IMR-90 (cell line): Measurements from ENCODE around the gene TSPAN3. TPM values are rescaled to one million over a fixed set of nuclear protein-coding genes. Genes with fewer than 3 reads are reported as not detected.

Experiments
- ATAC-seq: fragments of 200-7000 bp; cut with Tn5 transposase; 2 replicates; pipeline ENCODE4 v1.9.1; 2020; ENCODE audit warnings: low read depth, mild to moderate bottlenecking, moderate library complexity
- BruUV-seq: library from RNA; stranded (reverse); fragments of 400-500 nt; replicated peaks from 2 replicates; lab custom pipeline; 2021; lab: Mats Ljungman, UMichigan
- CTCF ChIA-PET: fragments of 300-600 bp; formaldehyde crosslinking; extraction: SDS; loops from one replicate; lab custom pipeline; 2021; ENCODE audit warnings: antibody characterized with exemption; lab: Yijun Ruan, JAX
- POLR2A ChIA-PET: fragments of 300-600 bp; sonication (Branson Sonifier 250); formaldehyde crosslinking; loops from one replicate; lab custom pipeline; 2022; ENCODE audit warnings: antibody characterized with exemption; ENCODE audit not compliant: unreplicated experiment; lab: Charles Lee
- DNase-seq: peaks from one replicate; pipeline ENCODE4 v3.0.0; 2013
- H2AFZ ChIP-seq: replicated peaks from 2 replicates; pipeline ENCODE3; 2013; ENCODE audit warnings: low read length, mild to moderate bottlenecking; ENCODE audit not compliant: poor library complexity
- H2AK5ac ChIP-seq: 2 replicates; pipeline ENCODE4 v1.6.1; 2013; ENCODE audit warnings: low read depth, low read length, inconsistent platforms
- H2AK9ac ChIP-seq: replicated peaks from 2 replicates; pipeline ENCODE3; 2013; ENCODE audit warnings: mild to moderate bottlenecking, low read depth, low read length, moderate library complexity; ENCODE audit not compliant: poor library complexity
- H2BK120ac ChIP-seq: 2 replicates; pipeline ENCODE4 v1.6.1; 2013; ENCODE audit warnings: low read depth, low read length, inconsistent platforms
- H2BK15ac ChIP-seq: 3 replicates; pipeline ENCODE4 v1.6.1; 2013; ENCODE audit warnings: low read depth, low read length, inconsistent platforms
- H2BK20ac ChIP-seq: 2 replicates; pipeline ENCODE4 v1.6.1; 2013; ENCODE audit warnings: low read depth, mild to moderate bottlenecking, inconsistent platforms, low read length, moderate library complexity
- H2BK5ac ChIP-seq: 2 replicates; pipeline ENCODE4 v1.6.1; 2013; ENCODE audit warnings: mild to moderate bottlenecking, low read depth, low read length, inconsistent platforms; ENCODE audit not compliant: poor library complexity, severe bottlenecking
- H3K14ac ChIP-seq: replicated peaks from 2 replicates; pipeline ENCODE4 v1.6.1; 2013; ENCODE audit warnings: low read depth, low read length, inconsistent platforms
- H3K18ac ChIP-seq: 2 replicates; pipeline ENCODE4 v1.6.1; 2013; ENCODE audit warnings: low read depth, low read length, control low read depth
- H3K23ac ChIP-seq: 2 replicates; pipeline ENCODE4 v1.6.1; 2013; ENCODE audit warnings: low read depth, low read length, inconsistent platforms
- H3K27ac ChIP-seq: 2 replicates; pipeline ENCODE4 v1.5.1; 2013; ENCODE audit warnings: mild to moderate bottlenecking, control low read depth, low read length; ENCODE audit not compliant: insufficient read depth
- H3K27me3 ChIP-seq: 2 replicates; pipeline ENCODE4 v1.6.1; 2013; ENCODE audit warnings: low read length; ENCODE audit not compliant: control insufficient read depth, insufficient read depth
- H3K36me3 ChIP-seq: 2 replicates; pipeline ENCODE4 v1.6.1; 2013; ENCODE audit warnings: low read length, mixed read lengths; ENCODE audit not compliant: control insufficient read depth, insufficient read depth
- H3K4ac ChIP-seq: 2 replicates; pipeline ENCODE4 v1.6.1; 2013; ENCODE audit warnings: low read depth, low read length, inconsistent platforms
- H3K4me1 ChIP-seq: 2 replicates; pipeline ENCODE4 v1.6.1; 2013; ENCODE audit warnings: low read length, mixed read lengths; ENCODE audit not compliant: control insufficient read depth, insufficient read depth
- H3K4me2 ChIP-seq: 2 replicates; pipeline ENCODE4 v1.6.1; 2013; ENCODE audit warnings: low read depth, mild to moderate bottlenecking, control low read depth, low read length, moderate library complexity
- H3K4me3 ChIP-seq: 2 replicates; pipeline ENCODE4 v1.5.1; 2013; ENCODE audit warnings: low read depth, mild to moderate bottlenecking, control low read depth, low read length, moderate library complexity; ENCODE audit not compliant: insufficient read depth
- H3K56ac ChIP-seq: 2 replicates; pipeline ENCODE4 v1.6.1; 2013; ENCODE audit warnings: low read length, inconsistent platforms; ENCODE audit not compliant: insufficient read depth; ENCODE audit errors: extremely low read depth
- H3K79me1 ChIP-seq, 2 experiments: 2 replicates each; pipeline ENCODE4 v1.6.1; 2013; ENCODE audit warnings: low read length in 2 of 2, inconsistent platforms in 1 of 2, low read depth in 1 of 2
- H3K9ac ChIP-seq: 2 replicates; pipeline ENCODE4 v1.6.1; 2013; ENCODE audit warnings: low read depth, low read length, control low read depth
- H3K9me1 ChIP-seq: 2 replicates; pipeline ENCODE4 v1.6.1; 2013; ENCODE audit warnings: low read length, inconsistent platforms; ENCODE audit not compliant: insufficient read depth
- H3K9me3 ChIP-seq: 2 replicates; pipeline ENCODE4 v1.6.1; 2013; ENCODE audit warnings: low read length; ENCODE audit not compliant: control insufficient read depth, insufficient read depth
- H4K20me1 ChIP-seq: 2 replicates; pipeline ENCODE4 v1.6.1; 2013; ENCODE audit warnings: low read length, inconsistent platforms; ENCODE audit not compliant: insufficient read depth
- H4K5ac ChIP-seq: 2 replicates; pipeline ENCODE4 v1.6.1; 2013; ENCODE audit warnings: mild to moderate bottlenecking, low read depth, low read length, control low read depth
- H4K8ac ChIP-seq, 2 experiments: 2 replicates each; pipeline ENCODE4 v1.6.1; 2013; ENCODE audit warnings: low read depth in 2 of 2, low read length in 2 of 2, control low read depth in 1 of 2, inconsistent platforms in 1 of 2
- H4K91ac ChIP-seq: 2 replicates; pipeline ENCODE4 v1.6.1; 2013; ENCODE audit warnings: low read depth, low read length, inconsistent platforms; ENCODE audit not compliant: insufficient read depth
- CHD1 ChIP-seq: IDR thresholded peaks from 2 replicates; pipeline ENCODE4 v1.6.1; 2012; ENCODE audit warnings: low read depth, low read length, improper control_type of control experiment
- MAFK ChIP-seq: IDR thresholded peaks from 2 replicates; pipeline ENCODE4 v1.6.1; 2012; ENCODE audit warnings: low read depth, low read length, improper control_type of control experiment
- MXI1 ChIP-seq: IDR thresholded peaks from 2 replicates; pipeline ENCODE4 v1.6.1; 2012; ENCODE audit warnings: low read depth, mild to moderate bottlenecking, low read length, moderate library complexity, borderline replicate concordance
- POLR2A ChIP-seq: IDR thresholded peaks from 2 replicates; pipeline ENCODE4 v1.6.1; 2012; ENCODE audit warnings: mild to moderate bottlenecking, low read depth, low read length
- RAD21 ChIP-seq: IDR thresholded peaks from 2 replicates; pipeline ENCODE4 v1.6.1; 2012; ENCODE audit warnings: low read length, improper control_type of control experiment
- SMC3 ChIP-seq: fragments of 150-350 bp; IDR thresholded peaks from 2 replicates; pipeline ENCODE4 v1.6.1; 2016; ENCODE audit warnings: low read depth, mild to moderate bottlenecking, antibody characterized with exemption, low read length, moderate library complexity
- USF2 ChIP-seq: fragments of 150-350 bp; IDR thresholded peaks from 2 replicates; pipeline ENCODE4 v1.6.1; 2017; ENCODE audit warnings: mild to moderate bottlenecking, antibody characterized with exemption, low read length, low read depth
- WGBS, 2 experiments: methylation state at CpG; one replicate each; pipeline versions ENCODE4 v1.1.5 to v1.1.7; 2013; ENCODE audit warnings: missing lambda C conversion rate in 2 of 2; ENCODE audit not compliant: insufficient read length in 1 of 2; ENCODE audit errors: extremely low coverage in 2 of 2; 5-methylcytosine and 5-hydroxymethylcytosine counted together
- dilution Hi-C: fragments of 300-500 bp; cut with HindIII; formaldehyde crosslinking; loops from one replicate; pipeline ENCODE4 v1.14.3; 2018; ENCODE audit warnings: low sequenced_read_pairs; ENCODE audit not compliant: unreplicated experiment
- in situ Hi-C: fragments of 300-500 bp; cut with MboI; formaldehyde crosslinking; loops from 3 replicates; pipeline ENCODE4 v1.14.3; 2019; ENCODE audit warnings: low sequenced_read_pairs, inconsistent platforms, mixed read lengths
- intact Hi-C: fragments of 100-400 bp; cut with micrococcal nuclease; formaldehyde crosslinking; loops from 2 replicates; pipeline ENCODE4 v1.10.0; 2022
- polyA plus RNA-seq, 3 experiments: library from polyadenylated mRNA; depleted of rRNA; stranded (reverse); fragments of >200 nt; gene quantifications; 2 replicates each; pipeline ENCODE4 v1.2.3, GENCODE V29; 2012; ENCODE audit warnings: low replicate concordance in 1 of 3
- total RNA-seq: library from RNA; depleted of rRNA; stranded (reverse); fragments of >200 nt; gene quantifications from 2 replicates; pipeline ENCODE4 v1.2.3, GENCODE V29; 2012
- TF ChIP-seq, protein P1 (sequence below): conservative IDR thresholded peaks from 2 replicates; pipeline ENCODE4 v1.5.1; 2012; ENCODE audit warnings: mild to moderate bottlenecking, low read depth, low read length, improper control_type of control experiment

Gene TSPAN3
- total and polyA plus RNA-seq, 2 of the 4 experiments (the other 2 are of a cell fraction): 270 to 295 TPM

DNA sequence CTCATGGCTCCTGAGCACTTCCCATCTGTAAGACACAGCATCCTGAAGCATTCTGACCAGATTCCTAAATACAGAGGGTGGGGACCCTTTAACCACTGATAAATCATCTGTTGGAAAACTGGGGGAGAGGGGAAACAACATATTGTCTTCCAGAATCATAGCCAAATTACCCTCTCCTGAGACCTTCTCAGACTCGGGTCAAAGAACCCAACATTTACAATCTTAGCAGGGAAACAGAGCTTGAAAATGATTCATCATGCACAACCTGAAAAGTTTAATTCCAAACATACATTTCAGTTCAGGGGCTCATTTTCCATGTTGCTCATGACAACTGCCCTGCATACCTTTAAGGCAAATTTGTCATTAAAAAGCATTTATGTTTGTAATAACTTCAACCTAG is 48.5 kb upstream of the TSPAN3 start (continued):
- TF ChIP-seq MAFK: no peak

- ChIA-PET CTCF (interaction anchor here (0.6 to 3.9 kb wide), 17 partner anchors 9 to 425 kb away, joined by 3 to 33 read pairs (median 4); partner anchors contain the start of gene PEAK1), POLR2A (no interaction called here)
- Histone ChIP-seq H2BK15ac (no peak overlapping the region), H2AFZ (no peak overlapping the region), H2BK120ac (peak overlapping the region; percentile 67), H3K23ac (no peak overlapping the region), H2BK5ac (peak overlapping the region; percentile 12), H2AK5ac (peak overlapping the region; percentile 12; the same call in 1 of the 2 replicates), H3K4ac (peak overlapping the region; percentile 42), H3K56ac (no peak overlapping the region), H3K4me2 (no peak overlapping the region), H3K27me3 (no peaks in the 10 kb centered on the region), H4K8ac (peak overlapping the region in 1 of 2 experiments; percentile 2; a peak in 1 of 4 replicates), H3K79me1 (peaks cover 26 to 61% of the 10 kb centered on the region in 2 experiments), H3K9me1 (peaks cover 8% of the 10 kb centered on the region; the same call in 1 of the 2 replicates), H4K91ac (peak overlapping the region; percentile 68; the same call in 1 of the 2 replicates), H3K4me3 (no peak overlapping the region), H4K20me1 (peaks cover 9% of the 10 kb centered on the region; the same call in 1 of the 2 replicates), H3K18ac (no peak overlapping the region), H3K9ac (no peak overlapping the region), H3K4me1 (peaks cover 8% of the 10 kb centered on the region), H3K27ac (peak overlapping the region; percentile 59; the same call in 1 of the 2 replicates), H4K5ac (no peak overlapping the region), H3K9me3 (no peaks in the 10 kb centered on the region), H3K36me3 (peaks cover 12% of the 10 kb centered on the region), H2AK9ac (no peak overlapping the region), H2BK20ac (no peak overlapping the region; the same call in 1 of the 2 replicates), H3K14ac (no peak overlapping the region)
- DNase-seq (peak; percentile 80), ATAC-seq (peak; percentile 89)
- dilution Hi-C loops: no loop called here
- BruUV-seq: no TSS peak
- in situ Hi-C loops: loop anchor here (5.0 to 10.0 kb wide), 2 partner anchors 376 to 423 kb away; no protein-coding TSS in a partner anchor
- WGBS, 2 experiments: no CpG with 5 or more reads among the region's 3 CpGs
- intact Hi-C loops: loop anchor here (1.0 to 5.0 kb wide), 7 partner anchors 68 to 513 kb away; partner anchors contain the start of gene LINGO1
- TF ChIP-seq POLR2A (no peak), MXI1 (no peak), RAD21 (peak; percentile 92), SMC3 (peak; percentile 89), MAFK (no peak), CHD1 (no peak), USF2 (no peak)
- TF ChIP-seq, protein P1, sequence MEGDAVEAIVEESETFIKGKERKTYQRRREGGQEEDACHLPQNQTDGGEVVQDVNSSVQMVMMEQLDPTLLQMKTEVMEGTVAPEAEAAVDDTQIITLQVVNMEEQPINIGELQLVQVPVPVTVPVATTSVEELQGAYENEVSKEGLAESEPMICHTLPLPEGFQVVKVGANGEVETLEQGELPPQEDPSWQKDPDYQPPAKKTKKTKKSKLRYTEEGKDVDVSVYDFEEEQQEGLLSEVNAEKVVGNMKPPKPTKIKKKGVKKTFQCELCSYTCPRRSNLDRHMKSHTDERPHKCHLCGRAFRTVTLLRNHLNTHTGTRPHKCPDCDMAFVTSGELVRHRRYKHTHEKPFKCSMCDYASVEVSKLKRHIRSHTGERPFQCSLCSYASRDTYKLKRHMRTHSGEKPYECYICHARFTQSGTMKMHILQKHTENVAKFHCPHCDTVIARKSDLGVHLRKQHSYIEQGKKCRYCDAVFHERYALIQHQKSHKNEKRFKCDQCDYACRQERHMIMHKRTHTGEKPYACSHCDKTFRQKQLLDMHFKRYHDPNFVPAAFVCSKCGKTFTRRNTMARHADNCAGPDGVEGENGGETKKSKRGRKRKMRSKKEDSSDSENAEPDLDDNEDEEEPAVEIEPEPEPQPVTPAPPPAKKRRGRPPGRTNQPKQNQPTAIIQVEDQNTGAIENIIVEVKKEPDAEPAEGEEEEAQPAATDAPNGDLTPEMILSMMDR: peak; percentile 95
Measured at GRCh38 chr15:77118882-77119321, 48.0 kb upstream of the TSPAN3 start.
